ENCODE measurements around the gene THOC6. TPM values are rescaled to one million over a fixed set of nuclear protein-coding genes. Genes with fewer than 3 reads are reported as not detected.

THOC6 gene
- total RNA-seq, 5 donors from 2014 or later (not counting 1 experiment from before 2014, with no cell fraction given), result 23.7 to 32.8 (median 31.7) TPM

DNA sequence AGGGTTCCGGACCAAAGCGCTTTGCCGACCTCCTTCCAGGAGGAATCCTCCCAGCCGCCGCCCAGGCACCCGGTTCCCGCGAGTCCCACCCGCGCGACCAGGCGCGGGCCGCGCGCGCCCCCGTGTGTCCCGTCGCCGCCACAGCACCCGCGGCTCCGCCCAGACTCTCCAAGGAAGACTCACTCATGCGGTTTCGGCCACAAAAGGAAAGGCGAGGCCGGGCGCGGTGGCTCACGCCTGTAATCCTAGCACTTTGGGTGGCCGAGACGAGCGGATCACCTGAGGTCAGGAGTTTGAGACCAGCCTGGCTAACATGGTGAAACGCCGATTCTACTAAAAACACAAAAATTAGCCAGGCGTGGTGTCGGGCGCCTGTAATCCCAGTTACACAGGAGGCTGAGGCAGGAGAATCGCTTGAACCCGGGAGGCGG, 40.1 kb upstream of the THOC6 start:
- Mint-ChIP-seq H3K27me3 (no peaks in the 10 kb centered on the region), H3K4me3 (peak overlapping the region in 2 of 3 donors; percentile 45), H3K27ac (no peak overlapping the region), H3K4me1 (peaks cover 10 to 15% (median 15%) of the 10 kb centered on the region in 3 donors), H3K9me3 (no peaks in the 10 kb centered on the region), H3K36me3 (no peaks in the 10 kb centered on the region)
- ChIA-PET CTCF (no interaction called here), POLR2A (no interaction called here)
- DNase-seq, result peak in 26 of 35 experiments; percentile 30 to 75 (median 48)
- Histone ChIP-seq H3K9me3 (no peaks in the 10 kb centered on the region), H3K36me3 (ENCODE audit: control insufficient read depth in 2 of 2, extremely low read depth in 1 of 2, insufficient read depth in 1 of 2, low read length in 1 of 2) (no peaks in the 10 kb centered on the region), H3K4me3 (ENCODE audit: control insufficient read depth in 1 of 2, extremely low read depth in 1 of 2, low read length in 1 of 2) (no peak overlapping the region), H3K27ac (ENCODE audit: low read length) (no peak overlapping the region), H3K27me3 (replicated peaks in 1 of 2; ENCODE audit: control insufficient read depth in 2 of 2, extremely low read depth in 1 of 2, insufficient read depth in 2 of 2, low read length in 1 of 2) (peaks cover 0 to 48% of the 10 kb centered on the region in 2 experiments), H3K4me1 (ENCODE audit: control insufficient read depth in 1 of 2, extremely low read depth in 1 of 2, insufficient read depth in 2 of 2, low read length in 2 of 2) (peaks cover 2 to 27% of the 10 kb centered on the region in 2 experiments)
- peak; percentile 34 to 57 (median 46) for ATAC-seq (replicated peaks in 1 of 4)
- WGBS (ENCODE audit: insufficient coverage), result 1% methylated on average over 36 of the region's 42 CpGs

DNA sequence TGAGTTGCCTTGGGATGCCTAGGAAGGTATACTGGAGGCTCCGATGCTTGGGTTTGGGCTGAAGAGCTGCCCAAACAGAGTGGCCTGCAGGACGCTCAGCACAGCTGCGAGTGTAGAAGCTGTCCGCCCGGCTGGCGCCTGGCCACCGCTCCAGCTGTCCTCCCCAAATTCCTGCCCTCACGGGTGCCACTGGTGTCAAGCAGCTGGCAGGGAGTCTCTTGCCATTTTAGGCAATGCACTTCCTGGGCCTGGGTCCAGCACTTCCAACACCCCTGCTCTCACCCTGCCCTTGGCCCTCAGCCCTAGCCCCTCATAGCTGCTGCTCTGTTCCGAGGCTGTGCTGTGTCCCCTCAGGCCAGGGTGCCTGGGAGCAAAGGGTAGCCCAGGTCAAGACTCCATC, 38.4 kb upstream of the THOC6 start:
- Histone ChIP-seq H3K36me3 (ENCODE audit: control insufficient read depth in 2 of 2, extremely low read depth in 1 of 2, insufficient read depth in 1 of 2, low read length in 1 of 2) (no peaks in the 10 kb centered on the region), H3K27ac (ENCODE audit: low read length) (no peak overlapping the region), H3K27me3 (replicated peaks in 1 of 2; ENCODE audit: control insufficient read depth in 2 of 2, extremely low read depth in 1 of 2, insufficient read depth in 2 of 2, low read length in 1 of 2) (peaks cover 0 to 53% of the 10 kb centered on the region in 2 experiments), H3K4me1 (ENCODE audit: control insufficient read depth in 1 of 2, extremely low read depth in 1 of 2, insufficient read depth in 2 of 2, low read length in 2 of 2) (peaks cover 2 to 19% of the 10 kb centered on the region in 2 experiments), H3K4me3 (ENCODE audit: control insufficient read depth in 1 of 2, extremely low read depth in 1 of 2, low read length in 1 of 2) (no peak overlapping the region), H3K9me3 (no peaks in the 10 kb centered on the region)
- Mint-ChIP-seq H3K27me3 (peaks cover 0 to 1% of the 10 kb centered on the region in 2 donors), H3K4me3 (no peak overlapping the region), H3K4me1 (peaks cover 10 to 15% (median 15%) of the 10 kb centered on the region in 3 donors), H3K9me3 (no peaks in the 10 kb centered on the region), H3K36me3 (no peaks in the 10 kb centered on the region), H3K27ac (no peak overlapping the region)
- no peak for DNase-seq
- CTCF ChIA-PET, result no interaction called here
- POLR2A ChIA-PET, result no interaction called here
- ATAC-seq (replicated peaks in 1 of 4), result no peak
- WGBS (ENCODE audit: insufficient coverage), result 90% methylated on average over 9 of the region's 9 CpGs

DNA sequence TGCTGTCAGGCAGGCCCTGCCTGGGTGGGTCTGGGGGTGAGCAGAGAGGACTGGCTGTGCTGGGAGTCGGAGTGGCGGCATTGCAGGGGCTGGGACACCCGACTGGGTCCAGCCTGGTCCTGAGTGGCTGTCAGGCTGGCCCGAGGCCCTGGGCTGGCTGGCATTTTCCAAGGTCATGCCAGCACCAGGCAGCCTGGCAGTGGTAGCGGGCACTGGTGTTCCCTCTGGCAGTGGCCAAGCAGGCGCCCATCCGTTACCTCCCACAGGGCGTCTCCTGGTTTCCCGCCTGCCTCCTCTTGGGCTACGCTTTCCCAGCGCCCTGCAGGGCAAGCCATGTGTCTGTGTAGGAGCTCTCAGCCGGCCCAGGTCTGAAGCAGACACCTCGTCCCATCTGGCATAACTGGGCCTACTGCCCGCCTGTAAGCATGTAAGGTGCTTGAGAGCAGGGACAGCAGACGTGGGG, 37.9 kb upstream of the THOC6 start:
- CTCF ChIA-PET, result no interaction called here

DNA sequence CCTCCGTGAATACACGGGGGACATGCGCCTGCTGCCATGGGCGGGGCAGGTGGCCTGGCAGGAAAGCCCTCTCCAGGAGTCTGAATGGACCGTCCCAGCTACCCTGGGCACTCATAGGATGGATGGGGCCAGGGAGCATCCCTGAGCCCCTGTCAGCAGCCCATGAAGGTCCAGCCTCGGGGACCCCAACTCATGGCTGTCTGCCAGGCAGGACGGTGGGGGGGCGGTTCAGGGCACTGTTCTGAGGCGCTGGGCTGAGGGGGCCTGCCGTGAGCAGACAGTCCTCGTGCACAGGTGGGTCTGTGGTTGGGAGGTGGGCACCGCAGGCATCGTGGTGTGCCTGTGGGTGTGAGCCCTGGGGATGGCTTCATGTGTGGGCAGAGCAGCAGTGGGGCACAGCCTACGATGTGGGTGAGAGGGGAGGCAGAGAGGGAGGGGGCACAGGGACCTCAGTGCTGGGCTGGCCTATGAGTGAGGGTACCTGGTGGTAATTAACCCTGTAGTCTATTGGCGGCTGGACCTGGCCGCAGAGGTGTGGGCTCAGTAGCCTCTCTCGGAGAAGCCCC, 37.1 kb upstream of the THOC6 start:
- DNase-seq (no peak), ATAC-seq (replicated peaks in 1 of 4) (no peak)
- H3K9me3 Mint-ChIP-seq, result no peaks in the 10 kb centered on the region
- Histone ChIP-seq H3K9me3 (no peaks in the 10 kb centered on the region), H3K4me3 (ENCODE audit: control insufficient read depth in 1 of 2, extremely low read depth in 1 of 2, low read length in 1 of 2) (no peak overlapping the region), H3K36me3 (ENCODE audit: control insufficient read depth in 2 of 2, extremely low read depth in 1 of 2, insufficient read depth in 1 of 2, low read length in 1 of 2) (no peaks in the 10 kb centered on the region), H3K27me3 (replicated peaks in 1 of 2; ENCODE audit: control insufficient read depth in 2 of 2, extremely low read depth in 1 of 2, insufficient read depth in 2 of 2, low read length in 1 of 2) (peaks cover 0 to 65% of the 10 kb centered on the region in 2 experiments), H3K27ac (ENCODE audit: low read length) (no peak overlapping the region), H3K4me1 (ENCODE audit: control insufficient read depth in 1 of 2, extremely low read depth in 1 of 2, insufficient read depth in 2 of 2, low read length in 2 of 2) (peaks cover 0 to 10% of the 10 kb centered on the region in 2 experiments)
- WGBS (ENCODE audit: insufficient coverage), result 73% methylated on average over 17 of the region's 17 CpGs
- ChIA-PET POLR2A (no interaction called here), CTCF (no interaction called here)
- H3K27ac Mint-ChIP-seq, result peak overlapping the region in 1 of 2 donors; percentile 27
- no peaks in the 10 kb centered on the region for H3K36me3 Mint-ChIP-seq
- H3K4me1 Mint-ChIP-seq, result peaks cover 4 to 7% (median 7%) of the 10 kb centered on the region in 3 donors
- peaks cover 0 to 1% of the 10 kb centered on the region in 2 donors for H3K27me3 Mint-ChIP-seq
- no peak overlapping the region for H3K4me3 Mint-ChIP-seq

More for the DNA sequence above, 37.9 kb upstream of the THOC6 start:
- Histone ChIP-seq H3K36me3 (ENCODE audit: control insufficient read depth in 2 of 2, extremely low read depth in 1 of 2, insufficient read depth in 1 of 2, low read length in 1 of 2) (no peaks in the 10 kb centered on the region), H3K4me3 (ENCODE audit: control insufficient read depth in 1 of 2, extremely low read depth in 1 of 2, low read length in 1 of 2) (no peak overlapping the region), H3K27me3 (replicated peaks in 1 of 2; ENCODE audit: control insufficient read depth in 2 of 2, extremely low read depth in 1 of 2, insufficient read depth in 2 of 2, low read length in 1 of 2) (peaks cover 0 to 57% of the 10 kb centered on the region in 2 experiments), H3K9me3 (no peaks in the 10 kb centered on the region), H3K27ac (ENCODE audit: low read length) (no peak overlapping the region), H3K4me1 (ENCODE audit: control insufficient read depth in 1 of 2, extremely low read depth in 1 of 2, insufficient read depth in 2 of 2, low read length in 2 of 2) (peaks cover under 1 to 15% of the 10 kb centered on the region in 2 experiments)
- POLR2A ChIA-PET, result no interaction called here
- Mint-ChIP-seq H3K27me3 (peaks cover 0 to 1% of the 10 kb centered on the region in 2 donors), H3K27ac (no peak overlapping the region), H3K9me3 (no peaks in the 10 kb centered on the region), H3K4me1 (peaks cover 10 to 12% (median 12%) of the 10 kb centered on the region in 3 donors), H3K36me3 (no peaks in the 10 kb centered on the region), H3K4me3 (no peak overlapping the region)
- DNase-seq (no peak), ATAC-seq (replicated peaks in 1 of 4) (no peak)
- 86% methylated on average over 15 of the region's 15 CpGs for whole genome bisulfite sequencing (ENCODE audit: insufficient coverage)

DNA sequence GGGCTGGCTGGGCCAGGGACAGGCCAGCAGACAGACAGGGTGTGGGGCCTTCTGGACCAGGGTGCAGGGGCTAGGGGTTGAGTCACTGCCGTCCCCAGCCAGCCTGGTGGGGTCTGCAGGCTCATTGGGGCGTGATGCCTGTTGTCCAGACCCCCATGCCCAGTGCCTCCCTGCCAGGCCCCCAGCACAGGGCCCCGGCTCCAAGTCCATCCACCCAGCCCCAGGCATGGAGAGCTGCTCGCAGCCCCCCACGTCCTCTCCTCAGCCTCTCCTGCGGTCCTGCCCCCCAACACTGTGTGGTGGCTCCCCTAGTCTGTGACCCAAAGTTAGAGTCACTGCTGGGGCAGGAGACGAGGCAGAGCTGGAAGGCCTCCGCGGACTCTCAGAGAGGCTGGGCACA, 36.5 kb upstream of the THOC6 start:
- WGBS (ENCODE audit: insufficient coverage), result 86% methylated on average over 9 of the region's 9 CpGs
- ChIA-PET POLR2A (no interaction called here), CTCF (no interaction called here)
- no peak overlapping the region for H3K27ac Mint-ChIP-seq
- peaks cover 0 to 1% of the 10 kb centered on the region in 2 donors for H3K27me3 Mint-ChIP-seq
- H3K27ac ChIP-seq (ENCODE audit: low read length), result no peak overlapping the region
- DNase-seq (no peak), ATAC-seq (replicated peaks in 1 of 4) (no peak)
- H3K27me3 ChIP-seq (replicated peaks in 1 of 2; ENCODE audit: control insufficient read depth in 2 of 2, extremely low read depth in 1 of 2, insufficient read depth in 2 of 2, low read length in 1 of 2), result peaks cover 0 to 66% of the 10 kb centered on the region in 2 experiments
- peaks cover 4 to 5% (median 4%) of the 10 kb centered on the region in 3 donors for H3K4me1 Mint-ChIP-seq
- H3K9me3 Mint-ChIP-seq, result no peaks in the 10 kb centered on the region
- H3K4me1 ChIP-seq (ENCODE audit: control insufficient read depth in 1 of 2, extremely low read depth in 1 of 2, insufficient read depth in 2 of 2, low read length in 2 of 2), result peaks cover 0 to 10% of the 10 kb centered on the region in 2 experiments
- no peak overlapping the region for H3K4me3 ChIP-seq (ENCODE audit: control insufficient read depth in 1 of 2, extremely low read depth in 1 of 2, low read length in 1 of 2)
- no peaks in the 10 kb centered on the region for H3K36me3 ChIP-seq (ENCODE audit: control insufficient read depth in 2 of 2, extremely low read depth in 1 of 2, insufficient read depth in 1 of 2, low read length in 1 of 2)
- no peaks in the 10 kb centered on the region for H3K9me3 ChIP-seq
- no peak overlapping the region for H3K4me3 Mint-ChIP-seq
- H3K36me3 Mint-ChIP-seq, result no peaks in the 10 kb centered on the region

DNA sequence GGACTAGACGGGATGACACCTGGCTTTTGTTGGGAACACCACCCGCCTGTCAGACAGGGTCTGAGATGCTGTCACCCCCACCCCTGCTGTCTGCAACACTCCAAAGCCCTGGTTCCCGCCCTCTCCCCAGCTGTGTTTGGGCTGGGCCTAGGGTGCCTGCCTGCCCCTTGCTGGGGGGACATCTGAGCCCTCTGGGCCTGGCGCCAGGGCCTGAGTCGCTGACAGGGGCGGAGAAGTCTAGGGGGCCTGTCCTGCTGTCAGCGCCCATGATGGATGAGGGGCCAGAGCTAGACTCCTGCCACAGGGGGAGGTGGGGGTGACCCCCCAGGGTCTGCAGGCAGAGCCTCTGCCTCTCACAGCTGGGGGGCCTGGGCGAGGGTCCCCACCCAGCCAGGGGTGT, 36.0 kb upstream of the THOC6 start:
- Mint-ChIP-seq H3K27me3 (peaks cover 0 to 1% of the 10 kb centered on the region in 2 donors), H3K4me1 (peaks cover 3 to 5% (median 4%) of the 10 kb centered on the region in 3 donors), H3K4me3 (no peak overlapping the region), H3K27ac (no peak overlapping the region), H3K9me3 (no peaks in the 10 kb centered on the region), H3K36me3 (no peaks in the 10 kb centered on the region)
- H3K9me3 ChIP-seq, result no peaks in the 10 kb centered on the region
- ChIA-PET CTCF (no interaction called here), POLR2A (no interaction called here)
- no peak overlapping the region for H3K4me3 ChIP-seq (ENCODE audit: control insufficient read depth in 1 of 2, extremely low read depth in 1 of 2, low read length in 1 of 2)
- H3K4me1 ChIP-seq (ENCODE audit: control insufficient read depth in 1 of 2, extremely low read depth in 1 of 2, insufficient read depth in 2 of 2, low read length in 2 of 2), result peaks cover 0 to 10% of the 10 kb centered on the region in 2 experiments
- 91% methylated on average over 5 of the region's 8 CpGs for WGBS (ENCODE audit: insufficient coverage)
- DNase-seq, result no peak
- H3K27me3 ChIP-seq (replicated peaks in 1 of 2; ENCODE audit: control insufficient read depth in 2 of 2, extremely low read depth in 1 of 2, insufficient read depth in 2 of 2, low read length in 1 of 2), result peaks cover 0 to 68% of the 10 kb centered on the region in 2 experiments
- H3K36me3 ChIP-seq (ENCODE audit: control insufficient read depth in 2 of 2, extremely low read depth in 1 of 2, insufficient read depth in 1 of 2, low read length in 1 of 2), result no peaks in the 10 kb centered on the region
- no peak for ATAC-seq (replicated peaks in 1 of 4)
- no peak overlapping the region for H3K27ac ChIP-seq (ENCODE audit: low read length)
